Measurements from ENCODE around the gene NPR2.

GRCh38 chr9:35776018-35776417, 15.4 kb upstream of the NPR2 start:
- TF ChIP-seq REST (IDR thresholded peaks at IDR 0.05; ENCODE audit: insufficient read depth in 1 of 2, low read depth in 2 of 2, low read length in 2 of 2) (no peak), POLR2AphosphoS5 (IDR thresholded peaks at IDR 0.05; ENCODE audit: low read depth, low read length) (no peak)

Data from PFSK-1 (cell line).